ENCODE measurements around the gene TRIM47.
"Not testable (repeated sequence)": the region's sequence is repeated elsewhere in the genome, so short reads cannot be mapped to it uniquely, and the experiment has no call there.

The TRIM47 gene

DNA sequence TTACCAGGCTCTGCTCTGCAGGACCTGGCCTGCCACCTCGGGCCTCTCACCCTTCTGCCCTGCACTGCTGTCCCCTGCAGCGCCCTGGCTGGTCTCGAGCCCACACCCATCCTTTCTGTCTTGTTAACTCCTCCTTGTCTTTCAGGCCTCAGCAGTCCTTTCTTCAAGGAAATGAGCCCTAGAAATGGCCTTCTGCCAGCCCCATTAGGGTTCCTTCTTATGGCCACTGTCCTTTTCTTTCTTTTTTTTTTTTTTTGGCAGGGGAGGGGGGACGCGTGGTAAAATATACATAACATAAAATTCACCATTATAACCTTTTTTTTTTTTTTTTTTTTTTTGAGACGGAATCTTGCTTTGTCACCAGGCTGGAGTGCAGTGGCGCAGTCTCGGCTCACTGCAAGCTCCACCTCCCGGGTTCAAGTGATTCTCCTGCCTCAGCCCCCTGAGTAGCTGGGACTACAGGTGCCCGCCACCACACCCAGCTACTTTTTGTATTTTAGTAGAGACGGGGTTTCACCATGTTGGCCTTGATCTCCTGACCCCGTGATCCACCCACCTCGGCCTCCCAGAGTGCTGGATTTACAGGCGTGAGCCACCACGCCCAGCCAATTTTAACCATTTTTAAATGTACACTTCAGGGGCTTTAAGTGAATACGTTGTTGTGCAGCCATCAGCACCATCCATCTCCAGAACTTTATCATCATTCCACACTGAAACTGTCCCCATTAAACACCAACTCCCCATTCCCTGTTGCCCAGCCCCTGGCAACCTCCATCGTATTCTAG is 12.8 kb downstream of the TRIM47 start:
- DNase-seq, result not testable (repeated sequence)

DNA sequence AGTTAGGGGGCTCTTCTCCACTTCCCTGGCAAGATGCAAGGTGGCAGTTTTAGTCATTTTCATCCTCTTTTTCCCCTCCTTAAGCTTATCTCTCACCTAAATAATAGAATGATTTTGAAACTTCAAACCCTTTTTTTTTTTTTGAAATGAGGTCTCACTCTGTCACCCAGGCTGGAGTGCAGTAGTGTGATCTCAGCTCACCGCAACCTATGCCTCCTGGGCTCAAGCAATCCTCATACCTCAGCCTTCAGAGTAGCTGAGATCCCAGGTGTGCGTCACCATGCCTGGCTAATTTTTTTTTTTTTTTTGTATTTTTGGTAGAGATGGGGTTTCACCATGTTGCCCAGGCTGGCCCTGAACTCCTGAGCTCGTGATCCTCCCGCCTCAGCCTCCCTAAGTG is 13.5 kb downstream of the TRIM47 start:
- DNase-seq, result not testable (repeated sequence)

DNA sequence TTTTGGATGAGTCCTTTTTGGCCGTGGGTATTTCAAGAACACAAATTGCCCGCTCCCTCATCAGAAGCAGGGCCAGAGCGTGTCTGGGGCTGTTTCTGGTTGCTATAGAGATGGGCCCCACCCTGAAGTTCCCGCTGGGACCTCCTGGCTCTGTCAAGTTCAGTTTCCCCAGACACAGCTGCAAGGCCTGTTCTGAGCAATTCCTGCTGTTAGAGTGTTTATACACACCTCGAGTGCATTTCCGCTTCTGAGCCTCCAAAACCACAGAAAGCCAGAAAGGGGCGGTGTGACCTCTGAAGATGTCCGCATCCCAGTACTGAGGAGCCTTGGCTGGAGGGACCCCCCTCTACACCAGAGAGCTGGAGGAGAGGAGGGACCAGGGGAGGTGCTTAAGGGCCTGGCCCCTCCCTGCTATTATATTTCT is 13.9 kb downstream of the TRIM47 start:
- no peak for DNase-seq

DNA sequence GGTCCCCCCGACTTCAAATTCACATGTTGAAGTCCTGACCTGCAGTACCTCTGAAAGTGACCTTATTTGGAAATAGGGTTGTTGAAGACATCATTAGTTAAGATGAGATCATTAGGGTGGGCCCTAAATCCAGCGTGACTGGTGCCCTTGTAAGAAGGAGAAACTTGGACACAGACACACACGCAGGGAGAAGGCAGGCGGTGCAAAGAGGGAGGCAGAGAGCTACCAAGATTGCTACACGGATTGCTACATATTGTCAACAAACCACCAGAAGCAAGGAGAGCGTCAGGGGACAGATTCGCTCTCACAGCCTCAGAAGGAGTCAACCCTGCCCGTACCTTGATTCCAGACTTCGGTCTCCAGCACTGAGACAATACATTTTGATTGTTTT is 16.5 kb downstream of the TRIM47 start:
- no peak for DNase-seq

DNA sequence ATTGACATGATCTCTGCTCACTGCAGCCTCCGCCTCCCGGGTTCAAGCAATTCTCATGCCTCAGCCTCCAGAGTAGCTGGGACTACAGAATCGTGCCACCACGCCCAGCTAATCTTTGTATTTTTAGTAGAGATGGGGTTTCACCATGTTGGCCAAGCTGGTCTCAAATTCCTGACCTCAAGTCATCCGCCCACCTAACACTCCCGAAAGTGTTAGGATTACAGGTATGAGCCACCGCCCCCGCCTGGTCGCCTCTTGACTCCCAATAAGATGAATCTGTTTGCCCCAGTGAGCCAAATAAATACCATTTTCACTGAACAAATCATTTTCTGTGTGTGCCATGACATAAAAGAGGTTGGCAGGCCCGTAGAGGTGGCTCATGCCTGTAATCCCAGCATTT is 19.0 kb downstream of the TRIM47 start:
- DNase-seq, result not testable (repeated sequence)

DNA sequence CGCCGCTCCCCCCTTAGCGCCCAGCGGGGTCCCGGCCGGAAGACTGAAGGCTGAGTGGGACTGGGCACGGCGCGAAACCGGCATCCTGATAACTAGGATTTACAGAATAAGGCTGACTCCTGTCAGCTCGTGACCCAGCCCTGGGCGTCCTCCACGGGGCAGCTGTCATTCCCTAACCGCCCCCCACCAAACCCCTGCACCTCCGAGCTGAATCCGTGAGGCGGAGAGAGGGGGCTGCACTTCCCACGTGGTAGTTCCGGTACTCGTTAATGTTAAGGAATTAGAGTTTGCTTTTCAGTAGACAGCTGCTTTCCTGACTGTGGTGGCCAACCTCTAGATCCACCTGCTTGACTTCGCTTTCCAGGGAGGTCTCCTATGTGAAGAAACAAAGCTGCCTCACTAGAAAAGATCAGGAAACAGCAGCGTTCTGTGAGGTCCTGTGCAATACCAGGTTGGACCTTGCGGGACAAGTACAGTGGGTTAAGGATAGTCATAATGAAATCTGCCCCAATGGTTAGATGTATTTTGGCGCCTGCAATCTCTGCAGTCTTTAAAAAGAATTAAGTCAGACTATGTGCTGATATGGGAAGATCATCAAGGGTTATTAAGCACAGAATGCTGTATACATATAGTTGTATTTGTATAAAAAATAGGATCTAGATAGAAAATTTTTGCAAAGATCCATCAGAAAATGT is 22.2 kb downstream of the TRIM47 start:
- no peak for DNase-seq

DNA sequence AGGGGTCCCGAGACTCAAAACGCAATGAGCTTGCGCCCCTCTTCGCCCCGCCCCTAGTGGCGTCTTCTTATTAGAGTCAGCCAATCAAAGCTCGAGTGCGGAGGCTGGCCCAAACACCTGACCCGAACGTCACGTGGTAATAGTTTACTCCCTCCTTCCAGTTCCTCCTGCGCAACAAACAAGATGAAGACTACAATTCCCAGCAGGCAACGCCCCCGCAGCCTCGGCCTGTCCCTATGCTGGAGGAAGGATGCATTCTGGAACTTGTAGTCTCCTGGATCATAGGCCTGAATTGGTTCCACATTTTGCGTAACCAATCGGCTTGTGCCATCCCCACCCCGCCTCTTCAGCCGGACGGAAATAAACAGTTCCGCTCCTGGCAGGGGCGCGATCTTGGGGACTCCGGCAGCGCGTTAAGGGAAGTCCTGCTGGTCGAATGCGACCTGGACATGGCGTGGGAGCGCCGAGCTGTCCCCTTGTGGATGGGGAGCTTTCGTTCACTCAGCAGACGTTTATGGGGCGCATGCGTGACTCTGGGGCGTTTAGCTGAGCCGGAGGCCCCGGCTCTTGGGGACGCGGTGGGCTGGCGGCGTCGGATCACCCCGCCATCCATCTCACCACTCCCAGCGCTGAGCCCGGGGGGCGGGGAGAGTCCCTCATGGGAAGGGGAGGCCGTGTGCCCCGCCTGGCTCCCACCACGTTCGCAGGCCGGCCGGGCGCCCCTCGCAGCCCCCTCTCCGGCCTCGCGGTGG is 22.9 kb downstream of the TRIM47 start, which contains the start of gene WBP2:
Gene WBP2 (minus strand): TSS at position 26 of the 752 bp plus-strand sequence. CDS start 38 bp downstream, outside the sequence.
- peak; percentile 98 for DNase-seq

DNA sequence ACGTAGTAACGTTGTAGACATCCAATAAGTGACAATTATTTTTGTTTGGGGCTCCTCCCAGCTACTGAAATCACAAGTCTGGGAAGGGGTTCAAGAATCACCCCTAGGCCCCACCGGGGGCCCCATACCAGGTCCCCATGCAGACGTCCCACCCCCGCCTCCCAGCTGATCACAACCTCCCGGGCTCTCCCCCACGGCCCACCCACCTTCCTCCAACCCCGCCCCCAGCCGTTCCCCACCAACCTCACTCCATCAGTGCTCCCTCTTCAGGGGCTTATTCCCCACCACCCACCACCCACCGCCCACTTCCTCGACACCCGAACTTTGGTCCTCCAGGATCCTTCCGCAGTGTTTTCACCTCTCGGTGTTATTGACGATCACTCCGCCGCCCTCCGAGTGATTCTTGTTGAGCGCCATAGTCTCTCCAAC is 23.5 kb downstream of the TRIM47 start:
- no peak for DNase-seq

DNA sequence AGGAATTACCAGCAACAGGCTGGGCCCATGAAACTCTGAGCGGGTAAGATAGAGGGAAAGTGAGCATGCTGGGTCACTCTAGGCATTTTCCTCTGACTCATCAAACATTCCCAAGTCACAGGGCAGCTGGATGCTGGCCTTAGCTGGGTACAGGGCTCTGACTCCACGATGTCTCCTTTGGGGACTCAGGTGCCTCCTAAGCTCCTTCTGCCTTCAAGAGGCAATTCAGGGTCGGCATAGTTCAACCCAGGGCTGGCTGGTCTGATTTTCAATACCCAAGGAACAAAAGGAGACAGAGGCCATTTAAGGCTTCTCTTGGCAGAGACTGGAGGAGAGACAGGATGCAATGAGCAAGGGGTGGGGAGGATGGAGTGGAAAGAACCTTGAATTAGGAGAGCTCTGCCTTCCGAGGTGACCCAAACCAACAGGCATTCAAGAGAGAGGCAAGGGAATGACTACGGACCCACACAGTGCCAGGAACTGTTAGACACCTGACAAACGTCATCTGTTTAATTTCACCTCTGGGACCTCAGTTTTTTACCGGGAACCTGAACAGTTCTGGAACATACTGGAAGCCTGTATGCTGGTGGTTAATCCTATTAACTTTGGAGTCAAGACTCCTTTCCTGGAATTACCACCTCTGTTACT is 24.2 kb downstream of the TRIM47 start:
- DNase-seq, result no peak

DNA sequence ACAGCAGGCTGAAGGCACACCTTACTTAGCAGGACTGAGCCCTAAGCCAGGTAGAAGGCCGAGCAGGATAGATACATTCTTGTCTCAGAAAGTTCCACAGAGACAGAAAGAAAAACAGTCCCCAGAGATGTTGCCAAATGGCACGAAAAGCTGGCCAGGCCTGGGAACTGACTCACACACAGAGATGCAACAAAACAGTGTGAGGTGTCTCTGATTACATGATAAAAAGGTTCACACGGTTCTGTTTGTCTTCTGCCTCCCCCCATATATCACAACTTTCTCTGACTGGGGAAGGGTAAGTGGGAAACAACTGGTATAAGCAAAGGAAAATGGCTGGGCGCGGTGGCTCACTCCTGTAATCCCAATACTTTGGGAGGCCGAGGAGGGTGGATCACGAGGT is 24.9 kb downstream of the TRIM47 start:
- DNase-seq, result no peak

DNA sequence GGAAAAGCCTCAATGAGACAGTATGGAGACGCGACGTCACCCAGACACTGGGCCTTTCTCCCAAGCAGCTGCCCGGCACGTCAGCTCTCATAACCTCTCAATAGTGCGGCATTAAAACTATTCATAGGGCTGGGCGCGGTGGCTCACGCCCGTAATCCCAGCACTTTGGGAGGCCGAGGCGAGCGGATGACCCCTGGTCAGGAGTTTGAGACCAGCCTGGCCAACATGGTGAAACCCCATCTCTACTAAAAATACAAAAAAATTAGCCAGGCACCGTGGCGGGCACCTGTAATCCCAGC is 26.7 kb downstream of the TRIM47 start:
- not testable (repeated sequence) for DNase-seq

DNA sequence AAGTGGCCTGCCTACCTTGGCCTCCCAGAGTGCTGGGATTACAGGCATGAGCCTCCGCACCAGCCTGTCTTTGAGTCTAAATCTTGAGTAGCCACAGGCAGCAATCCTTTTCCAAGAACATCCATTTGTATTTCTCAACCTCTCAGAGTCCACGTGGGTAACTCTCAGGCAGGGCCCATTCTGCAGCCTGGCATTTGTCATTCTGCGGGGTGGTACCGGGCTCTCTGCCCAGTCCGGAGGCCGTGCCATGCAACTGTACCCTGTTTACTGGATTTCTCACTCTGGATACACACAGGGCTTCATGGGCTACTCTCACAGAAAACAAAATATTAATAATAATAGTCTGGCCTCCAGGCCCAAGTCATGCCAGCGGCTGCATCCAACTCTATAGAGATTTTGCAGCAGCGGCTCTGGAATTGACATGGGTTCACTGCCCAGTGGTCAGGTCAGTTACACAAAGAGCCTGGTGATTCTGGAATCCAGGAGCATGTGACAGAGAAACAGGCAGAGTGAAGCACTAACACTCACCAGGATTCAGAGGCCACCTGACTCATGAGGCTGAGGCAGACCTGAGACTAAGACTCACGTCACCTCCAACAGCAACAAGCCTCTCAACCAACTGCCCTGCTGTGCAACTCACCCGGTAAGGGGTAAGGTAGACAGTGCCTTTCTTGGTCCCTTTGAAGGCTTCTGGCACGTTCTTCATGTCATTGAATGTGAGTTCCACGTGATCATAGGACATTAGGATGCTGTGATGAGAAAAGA is 27.3 kb downstream of the TRIM47 start:
- DNase-seq, result no peak

DNA sequence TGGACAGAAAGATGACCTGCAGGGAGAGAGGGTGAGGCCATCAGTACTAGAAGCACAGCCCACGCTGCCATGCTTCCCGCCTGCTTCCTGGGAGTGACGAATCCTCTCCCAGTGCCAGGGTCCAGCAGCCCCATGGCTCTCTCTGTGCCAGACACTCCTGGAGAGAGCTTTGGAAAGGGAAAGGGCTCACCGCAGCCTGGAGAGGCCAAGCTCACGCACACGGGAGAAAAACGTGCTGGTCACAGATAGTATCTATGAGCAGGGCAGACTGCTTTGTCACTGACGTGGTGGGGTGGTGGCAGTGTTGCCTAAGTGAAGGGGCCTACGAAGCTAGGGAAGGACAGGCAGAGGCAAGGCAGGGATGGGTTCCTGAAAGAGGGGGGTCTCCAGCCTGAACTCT is 28.7 kb downstream of the TRIM47 start:
- DNase-seq, result no peak

DNA sequence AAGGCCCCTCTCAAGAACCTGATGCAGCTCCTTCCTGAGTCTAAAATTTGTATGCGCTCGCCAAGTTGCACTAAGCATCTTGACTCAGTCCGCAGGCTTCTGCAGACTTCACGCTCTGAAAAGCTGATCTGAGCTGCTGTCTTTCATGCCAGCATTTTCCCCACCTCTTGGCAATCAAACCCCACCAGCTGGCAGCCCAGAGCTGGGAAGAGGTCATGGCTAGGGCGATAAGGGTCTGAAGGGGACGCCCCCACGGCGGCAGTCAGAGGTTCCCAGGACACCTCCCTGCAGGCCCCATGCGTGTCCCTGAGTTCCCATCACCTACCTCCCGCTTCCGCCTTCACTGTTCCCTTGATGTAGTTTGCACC is 29.1 kb downstream of the TRIM47 start:
- DNase-seq, result no peak

DNA sequence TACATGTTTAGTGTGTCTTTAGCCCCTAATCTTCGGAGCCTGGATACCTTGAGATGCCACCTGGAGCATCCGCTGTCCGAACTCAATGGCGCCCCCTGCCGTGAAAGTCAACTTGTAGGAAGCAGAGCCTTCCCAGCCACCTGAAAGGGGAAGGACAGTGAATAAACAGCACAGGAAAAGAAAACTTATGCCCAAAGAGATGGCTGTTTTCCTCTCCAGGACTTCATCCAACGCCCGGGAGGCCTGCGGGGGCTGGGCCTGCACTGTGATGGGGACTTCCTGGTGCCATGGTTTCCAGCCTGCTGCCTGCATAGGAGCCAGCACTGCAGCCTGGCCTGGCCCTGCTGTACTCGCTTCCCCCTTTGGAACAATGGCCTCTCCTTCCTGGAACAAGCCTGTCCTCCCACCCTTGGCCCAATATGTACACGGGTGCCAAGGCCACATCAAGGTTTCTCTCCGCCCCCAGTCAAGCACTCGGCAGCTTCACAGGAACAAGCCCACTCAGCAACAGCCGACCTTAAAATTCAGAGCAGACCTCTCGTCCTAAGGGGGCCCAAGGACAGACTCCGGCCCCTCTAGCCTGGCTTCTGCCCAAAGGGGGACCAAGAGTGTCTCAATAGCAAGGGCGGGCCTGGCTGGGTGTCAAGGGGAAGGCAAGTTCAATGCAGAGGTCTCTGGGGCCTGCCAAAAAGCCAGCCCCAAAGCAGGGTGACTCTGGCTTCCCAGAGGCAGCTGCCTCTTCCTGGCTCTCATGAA is 29.7 kb downstream of the TRIM47 start:
- DNase-seq, result peak; percentile 74

DNA sequence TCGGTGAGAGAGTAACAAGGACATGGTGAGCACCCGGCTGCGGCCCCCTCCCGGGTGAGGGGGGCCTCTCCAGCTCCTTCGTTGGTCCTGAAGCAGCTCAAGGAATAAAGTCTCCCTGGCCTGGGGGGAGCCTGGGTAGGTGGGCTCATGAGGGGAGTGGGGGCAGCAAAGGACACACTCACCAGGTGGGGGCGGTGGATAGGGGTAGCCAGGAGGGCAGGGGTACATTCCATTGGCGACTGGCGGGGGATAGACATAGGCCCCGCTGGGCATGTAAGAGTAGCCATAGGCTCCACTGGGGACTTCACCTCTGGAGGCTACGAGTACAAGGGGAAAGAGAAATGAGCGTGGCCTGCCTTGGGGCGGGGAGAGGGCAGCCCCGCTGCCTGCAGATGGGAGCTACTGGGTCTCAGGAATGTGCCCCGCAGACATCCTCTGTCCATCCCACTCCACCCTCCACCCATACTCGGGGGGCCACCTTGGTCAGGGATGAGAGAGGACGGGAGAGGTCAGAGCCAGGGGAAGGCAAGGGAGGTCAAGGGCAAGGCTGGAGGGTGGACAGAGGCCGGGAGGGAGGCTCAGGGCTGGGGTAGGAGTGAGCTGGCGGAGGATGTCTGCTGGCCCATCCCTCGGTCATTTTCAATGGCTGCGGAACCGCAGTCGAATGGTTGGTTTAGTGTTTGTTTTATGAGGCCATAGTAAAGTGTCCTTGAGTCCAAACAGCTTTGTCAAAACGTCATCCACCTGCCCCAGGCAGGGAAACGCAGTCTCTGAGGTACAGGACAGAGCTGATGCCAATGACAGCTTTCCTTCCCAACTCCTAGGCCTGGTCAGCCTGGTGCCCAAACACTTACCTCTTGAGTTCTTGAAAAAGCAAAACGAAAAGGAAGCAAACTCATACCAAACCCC is 30.5 kb downstream of the TRIM47 start:
- peak; percentile 70 for DNase-seq

DNA sequence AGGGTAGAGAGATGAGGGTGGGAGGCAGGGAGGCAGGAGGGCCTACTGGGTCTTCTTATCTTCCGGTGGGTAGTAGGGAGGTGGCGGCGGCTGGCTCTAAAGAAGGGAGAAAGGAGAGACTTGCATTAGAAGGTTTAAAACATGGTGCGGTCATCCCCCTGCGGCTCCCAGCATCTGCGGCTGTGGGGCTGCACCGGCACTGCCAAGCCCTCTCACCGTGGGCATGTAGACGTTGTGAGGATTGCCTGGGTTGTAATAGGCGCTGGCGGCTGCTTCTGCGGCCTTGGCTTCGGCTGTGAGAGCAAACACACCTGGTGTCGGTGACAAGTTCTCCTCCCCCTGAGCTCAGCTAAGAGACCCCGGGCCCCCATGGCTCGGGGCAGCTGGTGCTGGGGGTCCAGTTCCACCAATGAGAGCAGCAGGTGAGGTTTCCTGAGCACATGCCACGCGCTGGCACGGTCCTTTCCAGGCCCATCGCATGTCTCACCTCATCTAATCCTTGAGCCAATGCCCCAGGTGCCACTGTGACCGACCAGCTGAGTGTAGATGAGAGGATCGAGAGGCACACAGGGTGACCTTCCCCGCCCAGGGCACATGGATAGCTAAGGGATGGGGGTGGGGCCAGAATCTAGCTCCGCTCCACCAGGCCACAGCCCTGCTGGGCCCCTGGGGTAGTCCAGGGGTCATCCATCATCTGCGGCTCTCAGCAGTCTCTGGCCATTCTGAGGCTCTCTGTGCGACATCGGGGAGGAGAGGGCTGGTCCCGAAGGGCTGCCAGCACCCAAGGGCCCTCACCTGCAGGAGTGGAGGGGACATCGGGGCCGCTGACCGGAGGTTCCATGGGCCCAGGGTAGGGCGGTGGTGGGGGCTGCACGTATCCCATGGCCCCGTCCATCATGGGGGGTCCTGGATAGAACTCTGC is 31.4 kb downstream of the TRIM47 start:
- peak; percentile 71 for DNase-seq

DNA sequence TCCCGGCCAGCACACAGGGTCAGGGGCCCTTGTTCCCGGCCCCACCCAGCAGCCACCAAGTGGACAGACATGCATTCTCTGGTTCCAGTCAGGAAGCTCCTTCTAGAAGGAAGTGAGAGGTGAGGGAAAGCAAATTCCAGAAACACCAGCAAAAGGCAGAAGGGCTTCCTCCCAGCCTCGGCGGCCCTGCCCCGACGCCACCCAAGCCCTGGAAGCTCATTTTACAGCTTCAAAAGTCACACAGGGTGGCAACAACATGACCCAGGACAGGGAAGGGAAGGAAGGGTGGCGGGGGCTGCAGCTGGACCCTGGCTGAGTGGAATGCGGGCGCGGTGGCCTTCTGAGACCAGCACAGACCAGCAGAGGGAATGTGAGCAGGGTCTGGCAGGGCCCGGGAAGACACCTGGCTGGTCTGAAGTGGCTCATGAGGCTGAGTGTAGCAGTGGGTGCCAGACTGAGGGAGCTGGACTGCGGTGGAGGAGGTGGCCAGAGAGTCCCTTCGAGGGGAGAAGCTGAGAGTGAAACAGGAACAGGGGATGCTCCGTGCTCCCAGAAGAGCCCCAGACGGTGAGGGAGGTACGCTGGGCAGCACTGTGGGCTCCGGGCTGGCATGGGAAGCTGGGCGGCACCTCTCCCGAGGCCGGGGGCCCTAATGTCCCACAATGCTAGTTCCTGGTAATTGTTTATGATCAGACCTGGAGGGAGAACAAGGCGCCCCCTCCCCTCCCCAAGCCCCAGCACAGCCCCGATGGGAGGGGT is 32.3 kb downstream of the TRIM47 start:
- DNase-seq, result peak; percentile 62

Measured in NCI-H510A (cell line).